Mucosa of descending colon (tissue), 3 donors: ENCODE measurements around the gene PLD6. TPM values are rescaled to one million over a fixed set of nuclear protein-coding genes. Genes with fewer than 3 reads are reported as not detected.
A peak's percentile ranks its signal among the peaks of the same experiment; 100 is the strongest.

Experiments
- ATAC-seq: fragments of 200-7000 bp; cut with Tn5 transposase; one replicate; pipeline ENCODE4 v1.9.1; 2020; ENCODE audit warnings: mild to moderate bottlenecking, moderate library complexity
- DNase-seq, 3 donors: peaks; one replicate each; pipeline ENCODE4 v3.0.0-alpha.2; 2020
- H3K36me3 ChIP-seq: fragments of 200-600 bp; one replicate; pipeline ENCODE4 v1.8.0; 2021; ENCODE audit warnings: low read depth, mild to moderate bottlenecking
- H3K4me1 ChIP-seq: fragments of 200-600 bp; one replicate; pipeline ENCODE4 v1.8.0; 2021; ENCODE audit warnings: low read depth, mild to moderate bottlenecking
- H3K4me3 ChIP-seq: fragments of 200-600 bp; one replicate; pipeline ENCODE4 v1.8.0; 2021; ENCODE audit warnings: mild to moderate bottlenecking
- H3K9me3 ChIP-seq: fragments of 200-600 bp; one replicate; pipeline ENCODE4 v1.8.0; 2021; ENCODE audit warnings: mild to moderate bottlenecking
- CTCF ChIP-seq: fragments of 200-600 bp; IDR thresholded peaks from one replicate; pipeline ENCODE4 v1.8.0; 2022; ENCODE audit warnings: antibody characterized with exemption, mild to moderate bottlenecking
- intact Hi-C, 2 donors: fragments of 100-400 bp; cut with DNase I in 1 of 2; cut with micrococcal nuclease in 1 of 2; formaldehyde crosslinking; loops; one replicate each; pipeline versions ENCODE4 v1.11.0 to v1.11.1; 2022; cut with DNase I, micrococcal nuclease
- total RNA-seq, 3 donors: library from RNA; stranded (reverse); fragmentation: NEBNext Ultra II Directional in 2 of 3; extraction: Animal tissue kit (Norgen Biotek cat#: 25700) in 2 of 3; gene quantifications; one replicate each; pipeline versions ENCODE4 v1.2.1 to v1.2.4, GENCODE V29; 2021 to 2023
- donor health status: DM: no; HTN: no; CAD: no; lungs with moderate emphysema.
- donor health status: DM: no; HTN: no; CAD: no.
- donor health status: DM: no; HTN: yes; CAD: no.

Gene PLD6
- total RNA-seq, 3 donors from 2014 or later, result 1.3 to 12.9 (median 2.0) TPM

GRCh38 chr17:17167986-17168385 lies 38.1 kb downstream of the PLD6 start:
- no peak overlapping the region for H3K4me3 ChIP-seq
- H3K36me3 ChIP-seq, result peaks cover 3% of the 10 kb centered on the region
- no peak for ATAC-seq
- no peaks in the 10 kb centered on the region for H3K4me1 ChIP-seq
- no peak for TF ChIP-seq CTCF
- no peaks in the 10 kb centered on the region for H3K9me3 ChIP-seq
- DNase-seq, result no peak
- intact Hi-C loops, result no loop called here

- intact Hi-C loops, result no loop called here
- DNase-seq, result no peak
- Histone ChIP-seq H3K9me3 (no peaks in the 10 kb centered on the region), H3K4me1 (no peaks in the 10 kb centered on the region), H3K4me3 (no peak overlapping the region), H3K36me3 (no peaks in the 10 kb centered on the region)
- ATAC-seq, result no peak
- TF ChIP-seq CTCF, result no peak
Measured at GRCh38 chr17:17167356-17167755, 38.8 kb downstream of the PLD6 start.

- DNase-seq (no peak), ATAC-seq (no peak)
- Histone ChIP-seq H3K4me1 (no peaks in the 10 kb centered on the region), H3K36me3 (no peaks in the 10 kb centered on the region), H3K4me3 (no peak overlapping the region), H3K9me3 (no peaks in the 10 kb centered on the region)
- no peak for TF ChIP-seq CTCF
- intact Hi-C loops, result no loop called here
Measured at GRCh38 chr17:17166446-17166845, 39.7 kb downstream of the PLD6 start.

GRCh38 chr17:17165666-17166308 lies 40.3 kb downstream of the PLD6 start:
- H3K36me3 ChIP-seq, result no peaks in the 10 kb centered on the region
- no peaks in the 10 kb centered on the region for H3K9me3 ChIP-seq
- intact Hi-C loops, result no loop called here
- no peaks in the 10 kb centered on the region for H3K4me1 ChIP-seq
- DNase-seq, result peak in 1 of 3 donors; percentile 28
- no peak for TF ChIP-seq CTCF
- no peak overlapping the region for H3K4me3 ChIP-seq
- ATAC-seq, result no peak

GRCh38 chr17:17164676-17165075 lies 41.5 kb downstream of the PLD6 start:
- DNase-seq, result no peak
- no peaks in the 10 kb centered on the region for H3K36me3 ChIP-seq
- H3K9me3 ChIP-seq, result no peaks in the 10 kb centered on the region
- no peak for TF ChIP-seq CTCF
- H3K4me3 ChIP-seq, result no peak overlapping the region
- no peaks in the 10 kb centered on the region for H3K4me1 ChIP-seq
- no peak for ATAC-seq
- intact Hi-C loops, result no loop called here

GRCh38 chr17:17164156-17164555 lies 42.0 kb downstream of the PLD6 start:
- no peak for DNase-seq
- H3K4me1 ChIP-seq, result no peaks in the 10 kb centered on the region
- no peaks in the 10 kb centered on the region for H3K9me3 ChIP-seq
- intact Hi-C loops, result no loop called here
- no peak for TF ChIP-seq CTCF
- no peak overlapping the region for H3K4me3 ChIP-seq
- H3K36me3 ChIP-seq, result peaks cover under 1% of the 10 kb centered on the region
- no peak for ATAC-seq
